Heart left ventricle (tissue), 16 donors: ENCODE measurements around the gene IL17RA. TPM values are rescaled to one million over a fixed set of nuclear protein-coding genes. Genes with fewer than 3 reads are reported as not detected.

ENCODE experiments used
- ATAC-seq, 4 donors: fragments of 200-7000 bp; cut with Tn5 transposase; one replicate each; pipeline ENCODE4 v1.9.1; 2020 to 2022; ENCODE audit warnings: moderate library complexity in 4 of 4, mild to moderate bottlenecking in 3 of 4, moderate number of reproducible peaks in 1 of 4
- DNase-seq, 5 donors: peaks; one replicate each; pipeline ENCODE4 v3.0.0-alpha.2; 2020
- H3K27ac ChIP-seq, 12 donors: fragments of 200-600 bp; sonication (generic) in 4 of 12; one replicate each; pipeline versions ENCODE4 v1.5.0 to v1.8.0; 2016 to 2022; ENCODE audit warnings: mild to moderate bottlenecking in 2 of 12
- H3K27me3 ChIP-seq, 9 donors: fragments of 200-600 bp; sonication (generic) in 2 of 9; one replicate each; pipeline versions ENCODE4 v1.5.1 to v1.8.0; 2016 to 2022; ENCODE audit warnings: mild to moderate bottlenecking in 3 of 9
- H3K36me3 ChIP-seq, 9 donors: fragments of 200-600 bp; sonication (generic) in 2 of 9; one replicate each; pipeline versions ENCODE4 v1.5.0 to v1.8.0; 2018 to 2022; ENCODE audit warnings: mild to moderate bottlenecking in 2 of 9
- H3K4me1 ChIP-seq, 12 donors: fragments of 200-600 bp; sonication (generic) in 4 of 12; one replicate each; pipeline versions ENCODE4 v1.5.0 to v1.8.0; 2016 to 2022; ENCODE audit warnings: mild to moderate bottlenecking in 3 of 12
- H3K4me3 ChIP-seq, 12 donors: fragments of 200-600 bp; sonication (generic) in 4 of 12; one replicate each; pipeline versions ENCODE4 v1.5.0 to v1.8.0; 2017 to 2022; ENCODE audit warnings: mild to moderate bottlenecking in 9 of 12, moderate library complexity in 4 of 12
- H3K9me3 ChIP-seq, 12 donors: fragments of 200-600 bp; sonication (generic) in 4 of 12; one replicate each; pipeline versions ENCODE4 v1.5.0 to v1.8.0; 2016 to 2022; ENCODE audit warnings: mild to moderate bottlenecking in 1 of 12
- CTCF ChIP-seq, 12 donors: fragments of 200-600 bp; sonication (generic) in 4 of 12; IDR thresholded peaks; one replicate each; pipeline versions ENCODE4 v1.5.0 to v1.8.0; 2018 to 2022; ENCODE audit warnings: antibody characterized with exemption in 12 of 12, mild to moderate bottlenecking in 5 of 12
- POLR2A ChIP-seq, 2 donors: fragments of 450-650 bp; IDR thresholded peaks; one replicate each; pipeline ENCODE4 v1.6.1; 2017; ENCODE audit warnings: antibody characterized with exemption in 2 of 2, mild to moderate bottlenecking in 2 of 2, moderate library complexity in 2 of 2
- WGBS, 4 donors: extraction: QIAGEN DNeasy Blood & Tissue Kit in 2 of 4; methylation state at CpG; one replicate each; pipeline versions ENCODE4 v1.1.5 to v1.1.7; 2013 to 2018; 5-methylcytosine and 5-hydroxymethylcytosine counted together
- intact Hi-C, 10 donors: fragments of 100-400 bp; cut with DNase I; formaldehyde crosslinking; loops; one replicate each; pipeline versions ENCODE4 v1.11.1 to v1.14.2; 2022
- polyA plus RNA-seq, 2 donors: library from polyadenylated mRNA; stranded (reverse); fragments of 200-250 nt; gene quantifications; one replicate each; pipeline ENCODE4 v1.2.3, GENCODE V29; 2013
- total RNA-seq, 9 donors: library from RNA; depleted of rRNA in 2 of 9; stranded (reverse); fragments of >200 nt in 2 of 9; fragmentation: NEBNext Ultra II Directional in 3 of 9; extraction: Animal tissue kit (Norgen Biotek cat#: 25700) in 3 of 9; gene quantifications; one replicate each; pipeline versions ENCODE4 v1.1.0 to v1.2.4, GENCODE V29; 2016 to 2023
- donor health status: ischemic (EF 13 %, LVEDD 7.1; RV severe dilation, severe dysfunction).
- donor health status: healthy with polysubstance abuse.
- donor health status: DM: no; HTN: yes; CAD: no.
- donor health status: DM: no; HTN: no; CAD: no.
- donor health status: ischemic (EF 25% LVEDD 6.9; RV normal size, moderate dysfunction).
- donor health status: ischemic (EF 25% LVEDD 5.7; RV mildly dilated, moderate dysfunction).
- donor health status: healthy.
- donor health status: DM: yes; HTN: yes; CAD: no.
- donor health status: ischemic (EF 35%, LVEDD 5.7; RV mildly dilated, moderate dysfunction).
- donor health status: nonischemic (EF 11% LVEDD 7.7; RV severe dilation, severe dysfunction).
- donor health status: DM: yes; HTN: yes; CAD: no.
- donor health status: PGD.
- donor health status: ischemic (EF 29% LVEDD 5.4; RV normal size, mild dysfunction).
- donor health status: nonischemic (EF 23%, LVEDD 6.1; RV moderate dilation, normal function).

The IL17RA gene
- total and polyA plus RNA-seq, 11 donors: 3.1 to 23.1 (median 8.8) TPM

GRCh38 chr22:17077255-17077654 lies 7.5 kb upstream of the IL17RA start:
- no peak overlapping the region for H3K4me3 ChIP-seq
- DNase-seq: no peak
- intact Hi-C loops: loop anchor here in 9 of 10 donors (2.0 to 10.0 kb wide), 7 partner anchors 90 to 430 kb away; no protein-coding TSS in a partner anchor
- no peaks in the 10 kb centered on the region for H3K27me3 ChIP-seq
- TF ChIP-seq POLR2A (IDR thresholded peaks at IDR 0.05) (no peak), CTCF (IDR thresholded peaks at IDR 0.05) (no peak)
- peaks cover 0 to 23% (median 0%) of the 10 kb centered on the region in 12 donors for H3K4me1 ChIP-seq
- peaks cover 0 to 8% (median 0%) of the 10 kb centered on the region in 12 donors for H3K9me3 ChIP-seq
- no peak overlapping the region for H3K27ac ChIP-seq
- ATAC-seq: no peak
- H3K36me3 ChIP-seq: no peaks in the 10 kb centered on the region

- 80 to 90% (median 83%) methylated on average over 4 of the region's 4 CpGs for WGBS, 4 donors
- Histone ChIP-seq H3K36me3 (no peaks in the 10 kb centered on the region), H3K9me3 (no peaks in the 10 kb centered on the region), H3K27me3 (no peaks in the 10 kb centered on the region), H3K4me1 (peaks cover 0 to 30% (median 2%) of the 10 kb centered on the region in 12 donors), H3K27ac (no peak overlapping the region), H3K4me3 (no peak overlapping the region)
- TF ChIP-seq POLR2A (IDR thresholded peaks at IDR 0.05): no peak
- no peak for TF ChIP-seq CTCF (IDR thresholded peaks at IDR 0.05)
- intact Hi-C loops: loop anchor here in 9 of 10 donors (5.0 to 10.0 kb wide), 6 partner anchors 88 to 428 kb away; no protein-coding TSS in a partner anchor
- DNase-seq: no peak
- ATAC-seq: no peak
Observed at GRCh38 chr22:17079572-17079971, 5.2 kb upstream of the IL17RA start.

GRCh38 chr22:17083255-17083654 lies 1.5 kb upstream of the IL17RA start:
- TF ChIP-seq CTCF (IDR thresholded peaks at IDR 0.05) (no peak), POLR2A (IDR thresholded peaks at IDR 0.05) (no peak)
- intact Hi-C loops: loop anchor here in 3 of 10 donors (5.0 to 10.0 kb wide), 3 partner anchors 89 to 562 kb away; no protein-coding TSS in a partner anchor
- ATAC-seq (no peak), DNase-seq (no peak)
- no peaks in the 10 kb centered on the region for H3K27me3 ChIP-seq
- H3K36me3 ChIP-seq: no peaks in the 10 kb centered on the region
- H3K27ac ChIP-seq: no peak overlapping the region
- 94 to 99% (median 95%) methylated on average over 5 of the region's 5 CpGs for whole genome bisulfite sequencing, 4 donors
- H3K4me3 ChIP-seq: no peak overlapping the region
- H3K9me3 ChIP-seq: no peaks in the 10 kb centered on the region
- peaks cover 0 to 38% (median 16%) of the 10 kb centered on the region in 12 donors for H3K4me1 ChIP-seq

GRCh38 chr22:17083811-17084441 lies 874 bp upstream of the IL17RA start:
- H3K4me3 ChIP-seq: peak overlapping the region in 10 of 12 donors; percentile 71 to 98 (median 92)
- 79 to 86% (median 82%) methylated on average over 33 of the region's 33 CpGs for WGBS, 4 donors
- peaks cover 0 to 45% (median 16%) of the 10 kb centered on the region in 12 donors for H3K4me1 ChIP-seq
- H3K9me3 ChIP-seq: no peaks in the 10 kb centered on the region
- intact Hi-C loops: loop anchor here in 3 of 10 donors (2.0 to 10.0 kb wide), 4 partner anchors 75 to 561 kb away; partner anchors contain the start of gene HDHD5 (in 1 of the 3)
- H3K36me3 ChIP-seq: no peaks in the 10 kb centered on the region
- TF ChIP-seq POLR2A (IDR thresholded peaks at IDR 0.05) (no peak), CTCF (IDR thresholded peaks at IDR 0.05) (no peak)
- H3K27me3 ChIP-seq: no peaks in the 10 kb centered on the region
- DNase-seq (peak in 1 of 5 donors; percentile 36), ATAC-seq (no peak)
- peak overlapping the region in 9 of 12 donors; percentile 67 to 98 (median 89) for H3K27ac ChIP-seq
